GM18499 (cell line): Measurements from ENCODE around the gene CCT2.
"Not testable (repeated sequence)": the region's sequence is repeated elsewhere in the genome, so short reads cannot be mapped to it uniquely, and the experiment has no call there.

Source experiments
- ATAC-seq: cut with Tn5 transposase; IDR thresholded peaks from one replicate; pipeline ENCODE4 v1.9.1; 2021; ENCODE audit warnings: moderate number of reproducible peaks; ENCODE audit not compliant: insufficient read depth, unreplicated experiment

Gene CCT2

GRCh38 chr12:69583203-69583602, 2.1 kb upstream of the CCT2 start:
- no peak for ATAC-seq

- no peak for ATAC-seq
These were observed 3.3 kb downstream of the CCT2 start for GRCh38 chr12:69588527-69588926.

DNA sequence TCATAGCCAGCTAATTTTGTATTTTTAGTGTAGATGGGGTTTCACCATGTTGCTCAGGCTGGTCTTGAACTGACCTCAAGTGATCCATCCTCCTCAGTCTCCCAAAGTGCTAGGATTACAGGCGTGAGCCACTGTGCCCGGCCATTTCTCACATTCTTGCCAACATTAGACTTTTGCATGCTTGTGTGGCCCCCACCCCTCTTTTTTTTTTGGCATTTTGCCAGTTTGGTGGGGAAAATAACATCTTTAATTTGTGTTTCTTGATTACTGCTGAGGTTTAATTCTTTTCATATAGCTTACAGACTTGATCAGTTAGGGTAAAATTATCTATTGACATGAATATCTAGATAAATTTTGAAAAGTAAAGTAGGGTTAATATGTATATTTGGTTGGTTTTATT, 3.8 kb downstream of the CCT2 start:
- ATAC-seq: no peak

DNA sequence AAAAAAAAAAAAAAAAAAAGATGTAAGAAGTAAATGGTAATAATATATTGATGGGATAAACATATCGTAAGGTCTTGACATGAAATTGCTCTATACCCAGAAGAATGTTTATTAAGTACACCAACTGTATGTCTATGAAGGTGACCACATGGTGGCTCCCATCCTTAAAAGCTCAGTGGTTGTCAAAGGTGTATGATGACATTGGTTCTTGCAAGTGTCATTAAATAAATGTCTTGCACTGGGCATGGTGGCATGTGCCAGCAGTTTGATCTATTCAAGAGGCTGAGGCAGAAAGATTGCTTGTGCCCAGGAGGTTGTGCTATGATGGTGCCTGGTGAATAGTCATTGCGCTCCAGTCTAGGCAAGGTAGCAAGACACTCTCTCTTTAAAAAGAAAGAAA, 10.4 kb downstream of the CCT2 start:
- ATAC-seq: no peak

- ATAC-seq: no peak
These were observed 13.0 kb downstream of the CCT2 start for GRCh38 chr12:69598174-69598753.

DNA sequence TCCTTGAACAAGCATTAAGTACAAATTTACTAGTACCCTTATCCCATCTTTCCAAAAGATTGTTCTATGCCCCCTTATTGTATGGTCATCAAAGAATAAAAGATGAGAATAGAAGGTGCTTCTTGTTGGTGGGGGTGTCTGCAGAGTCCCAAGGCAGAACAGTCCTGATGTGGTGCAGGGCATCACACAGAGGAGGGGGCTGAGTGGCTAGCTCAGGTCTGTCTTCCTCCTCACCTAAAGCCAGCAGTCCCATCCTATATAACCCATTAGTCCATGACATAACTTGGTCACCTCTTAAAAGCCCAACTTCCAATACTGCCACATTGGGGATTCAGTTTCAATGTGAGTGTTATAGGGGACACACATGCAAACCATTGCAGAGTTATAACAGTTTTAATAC, 15.5 kb downstream of the CCT2 start:
- no peak for ATAC-seq

DNA sequence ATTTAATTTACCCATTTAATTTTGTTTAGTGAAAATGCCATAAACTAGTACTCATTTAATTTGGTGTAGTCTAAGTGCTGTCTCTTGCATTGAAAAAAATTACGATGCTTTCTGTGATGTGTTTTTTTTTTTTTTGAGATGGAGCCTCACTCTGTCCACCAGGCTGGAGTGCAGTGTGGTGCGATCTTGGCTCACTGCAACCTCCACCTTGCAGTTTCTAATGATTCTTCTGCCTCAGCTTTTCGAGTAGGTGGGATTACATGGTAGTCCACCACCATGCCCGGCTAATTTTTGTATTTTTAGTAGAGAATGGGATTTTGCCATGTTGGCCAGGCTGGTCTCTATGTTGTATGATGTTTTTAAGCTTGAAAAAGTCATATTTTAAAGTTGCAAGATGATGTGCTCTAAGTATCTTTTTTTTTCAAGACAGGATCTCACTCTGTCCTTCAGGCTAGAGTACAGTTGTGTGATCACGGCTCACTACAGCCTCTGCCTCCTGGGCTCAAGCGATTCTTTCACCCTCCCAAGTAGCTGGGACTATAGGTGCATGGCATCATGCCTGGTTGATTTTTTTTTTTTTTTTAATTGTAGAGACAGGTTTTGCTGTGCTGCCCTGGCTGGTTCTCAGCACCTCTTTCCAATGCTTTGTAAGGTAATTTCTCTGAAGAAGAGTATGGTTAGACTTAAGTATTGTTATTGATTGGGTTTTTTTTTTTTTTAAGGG, 16.9 kb downstream of the CCT2 start:
- no peak for ATAC-seq

DNA sequence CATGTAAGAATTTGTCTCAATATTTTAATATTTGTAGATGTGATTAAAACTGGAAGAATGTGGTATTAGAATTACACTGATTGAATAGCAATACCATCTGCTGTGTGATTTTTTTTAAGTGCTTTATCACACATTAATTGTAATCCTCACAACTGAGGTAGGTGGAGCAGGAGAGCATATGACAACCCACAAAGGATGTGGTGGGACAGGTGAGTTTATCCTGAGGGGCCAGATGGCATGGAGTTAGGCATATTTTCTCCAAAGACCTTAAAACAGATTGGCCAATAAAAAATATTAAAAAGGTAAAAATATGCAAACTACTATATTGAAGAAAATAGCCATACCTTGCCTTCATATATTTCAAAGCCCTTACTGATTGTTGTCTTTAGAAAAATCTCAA, 17.7 kb downstream of the CCT2 start:
- no peak for ATAC-seq

GRCh38 chr12:69603556-69603955, 18.3 kb downstream of the CCT2 start:
- not testable (repeated sequence) for ATAC-seq

DNA sequence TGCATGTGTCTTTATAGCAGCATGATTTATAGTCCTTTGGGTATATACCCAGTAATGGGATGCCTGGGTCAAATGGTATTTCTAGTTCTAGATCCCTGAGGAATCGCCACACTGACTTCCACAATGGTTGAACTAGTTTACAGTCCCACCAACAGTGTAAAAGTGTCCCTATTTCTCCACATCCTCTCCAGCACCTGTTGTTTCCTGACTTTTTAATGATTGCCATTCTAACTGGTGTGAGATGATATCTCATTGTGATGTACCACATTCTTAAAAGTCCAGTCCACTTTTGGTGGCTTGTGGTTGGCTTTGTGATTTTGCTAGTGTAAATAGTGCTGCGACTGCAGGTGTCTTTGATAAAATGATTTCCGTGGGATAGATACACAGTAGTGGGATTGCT, 19.0 kb downstream of the CCT2 start:
- ATAC-seq: not testable (repeated sequence)

DNA sequence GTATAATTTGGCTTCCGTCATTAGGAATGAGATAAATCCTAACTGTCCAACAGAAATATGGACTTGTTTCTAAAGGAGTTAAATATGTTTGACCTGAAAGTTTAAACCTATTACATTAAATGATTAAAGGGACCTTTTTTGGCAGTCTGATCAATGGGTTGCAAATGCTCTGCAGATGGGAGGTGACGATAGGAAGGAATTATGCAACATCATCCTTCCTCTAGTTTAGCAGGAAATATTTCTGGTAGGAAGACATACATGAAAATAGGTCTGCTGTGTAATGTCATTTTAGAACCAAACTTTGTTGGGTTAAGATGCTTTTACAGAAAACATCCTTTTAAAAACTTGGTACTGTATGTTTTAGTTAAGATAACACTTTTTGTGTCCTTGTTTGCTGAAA, 22.9 kb downstream of the CCT2 start:
- no peak for ATAC-seq

- no peak for ATAC-seq
These were observed 24.9 kb downstream of the CCT2 start for GRCh38 chr12:69610126-69610525.

DNA sequence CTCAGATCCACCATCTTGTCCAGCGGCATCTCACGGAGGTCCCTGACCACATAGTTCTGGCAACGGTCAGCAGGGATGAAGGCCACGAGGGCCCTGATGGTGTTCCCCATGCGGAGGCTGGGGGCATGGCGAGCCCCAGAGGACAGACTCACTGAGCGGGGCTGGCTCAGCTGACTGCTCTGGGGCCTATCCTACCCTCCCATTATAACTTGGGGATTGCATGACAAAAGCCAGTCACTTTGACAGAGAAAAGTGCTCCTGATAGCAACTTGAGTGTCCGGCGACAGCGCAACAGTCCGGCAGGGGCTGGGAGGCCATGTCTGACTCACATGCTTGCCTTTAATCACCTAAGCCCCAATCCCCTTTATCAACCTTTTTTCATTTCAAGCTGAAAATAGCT, 25.5 kb downstream of the CCT2 start, which contains the start of gene LRRC10:
TSS of gene LRRC10 (minus strand) at position 179 of the 400 bp plus-strand sequence. CDS start at position 110, 69 bp downstream.
- no peak for ATAC-seq

DNA sequence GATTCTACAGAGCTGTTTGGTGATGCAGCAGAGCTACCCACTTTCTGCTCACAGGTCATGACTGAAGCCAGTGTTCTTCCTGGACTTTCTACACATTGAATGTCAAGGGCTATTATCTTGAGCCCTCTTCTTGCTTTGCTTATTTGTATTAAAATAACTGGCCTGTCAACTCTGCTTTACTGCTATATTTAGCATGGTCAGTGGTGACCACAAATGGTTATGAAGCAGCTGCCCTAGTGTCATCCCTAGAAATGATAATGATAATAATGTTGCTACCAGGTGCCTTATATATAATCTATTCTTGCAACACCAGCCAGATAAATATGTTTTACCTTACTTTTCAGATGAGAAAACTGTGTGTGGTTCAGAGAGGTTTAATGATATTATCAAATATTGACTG, 28.1 kb downstream of the CCT2 start:
- no peak for ATAC-seq

GRCh38 chr12:69616025-69616424, 30.8 kb downstream of the CCT2 start:
- no peak for ATAC-seq

DNA sequence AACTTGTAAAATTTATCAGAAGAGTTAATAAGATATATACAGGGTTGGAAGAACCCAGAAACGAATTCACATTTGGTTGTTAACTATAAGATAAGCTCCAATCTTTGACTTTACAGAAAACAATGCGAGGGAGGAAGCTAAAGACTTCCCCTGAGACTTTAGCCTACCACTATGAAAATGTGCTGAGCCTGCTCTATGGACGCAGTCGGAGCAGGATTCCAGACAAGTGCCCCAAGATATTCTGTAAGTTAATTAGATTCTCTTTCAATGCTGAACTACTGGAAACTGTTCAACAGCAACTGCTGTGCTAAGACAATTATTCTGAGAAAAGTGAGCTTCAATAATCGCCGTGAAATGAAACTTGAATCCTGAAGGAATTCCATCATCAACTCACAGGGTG, 33.8 kb downstream of the CCT2 start:
- no peak for ATAC-seq

DNA sequence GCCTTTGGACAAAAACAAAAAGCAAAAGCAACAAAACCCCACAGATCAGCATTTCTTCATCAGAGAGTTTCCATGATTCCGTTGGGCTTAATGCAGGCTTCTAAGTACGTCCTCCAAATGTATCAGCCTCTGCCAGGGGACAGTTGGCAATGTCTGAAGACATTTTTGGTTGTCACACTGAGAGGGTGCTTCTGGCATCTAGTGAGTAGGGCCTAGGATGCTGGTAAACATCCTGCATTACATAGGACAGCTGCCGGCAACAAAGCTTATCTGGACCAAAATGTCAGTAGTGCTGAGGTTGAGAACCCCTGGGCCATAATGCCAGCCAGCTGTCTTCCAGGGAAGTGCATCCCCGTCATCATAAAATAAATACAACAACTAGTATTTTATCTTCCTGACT, 34.8 kb downstream of the CCT2 start:
- no peak for ATAC-seq

DNA sequence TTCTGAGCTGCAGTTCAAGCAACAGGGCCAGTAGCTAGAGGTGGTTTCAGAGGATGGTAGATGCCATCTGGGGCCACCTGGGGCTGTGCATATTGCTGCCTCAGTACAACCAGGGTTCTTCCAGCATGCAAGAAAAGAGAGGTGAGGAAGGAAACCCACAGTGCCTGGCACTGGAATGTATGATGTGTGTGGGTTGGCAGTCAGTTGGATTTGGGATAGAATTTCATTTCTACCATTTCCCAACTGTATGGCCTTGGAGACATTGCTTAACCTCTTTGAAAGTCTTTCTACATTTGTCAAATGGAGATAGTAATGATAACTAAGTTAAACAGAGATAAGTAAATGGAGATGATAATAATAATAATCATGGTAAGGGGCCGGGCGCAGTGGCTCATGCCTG, 35.7 kb downstream of the CCT2 start:
- ATAC-seq: no peak

GRCh38 chr12:69621551-69621950, 36.3 kb downstream of the CCT2 start:
- no peak for ATAC-seq

DNA sequence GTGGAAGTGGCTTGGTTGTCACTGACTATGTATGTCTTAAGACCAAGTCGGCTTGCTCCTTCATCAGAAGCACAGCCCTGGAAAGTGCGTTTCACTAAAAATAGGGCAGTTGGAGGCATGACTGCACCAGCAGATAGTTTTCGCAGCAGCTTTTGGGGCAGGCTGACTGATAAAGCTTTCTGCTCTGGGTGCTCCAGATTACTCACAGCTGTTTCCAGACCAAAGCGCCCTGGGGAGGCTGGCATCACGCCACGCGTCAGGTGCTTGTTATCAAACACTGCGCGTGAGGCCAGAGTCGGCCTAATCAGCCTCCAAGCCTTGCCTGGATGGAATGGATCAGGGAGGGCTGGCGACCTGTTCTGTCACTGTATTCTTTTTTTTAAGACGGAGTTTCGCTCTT, 38.7 kb downstream of the CCT2 start:
- ATAC-seq: no peak

GRCh38 chr12:69627501-69627900, 42.2 kb downstream of the CCT2 start:
- no peak for ATAC-seq

- no peak for ATAC-seq
These were observed 44.9 kb downstream of the CCT2 start for GRCh38 chr12:69630191-69630590.
